GM12801 (cell line): ENCODE data around the gene CSRNP3.

ENCODE experiments used
- CTCF ChIP-seq: IDR thresholded peaks from one replicate; pipeline ENCODE4 v1.5.1; 2011; ENCODE audit warnings: control low read depth; ENCODE audit not compliant: insufficient read length; ENCODE audit errors: extremely low read depth

Gene CSRNP3

GRCh38 chr2:165450156-165450555 lies 19.3 kb upstream of the CSRNP3 start:
- no peak for TF ChIP-seq CTCF

- no peak for TF ChIP-seq CTCF
Observed at GRCh38 chr2:165452327-165452726, 17.2 kb upstream of the CSRNP3 start.

DNA sequence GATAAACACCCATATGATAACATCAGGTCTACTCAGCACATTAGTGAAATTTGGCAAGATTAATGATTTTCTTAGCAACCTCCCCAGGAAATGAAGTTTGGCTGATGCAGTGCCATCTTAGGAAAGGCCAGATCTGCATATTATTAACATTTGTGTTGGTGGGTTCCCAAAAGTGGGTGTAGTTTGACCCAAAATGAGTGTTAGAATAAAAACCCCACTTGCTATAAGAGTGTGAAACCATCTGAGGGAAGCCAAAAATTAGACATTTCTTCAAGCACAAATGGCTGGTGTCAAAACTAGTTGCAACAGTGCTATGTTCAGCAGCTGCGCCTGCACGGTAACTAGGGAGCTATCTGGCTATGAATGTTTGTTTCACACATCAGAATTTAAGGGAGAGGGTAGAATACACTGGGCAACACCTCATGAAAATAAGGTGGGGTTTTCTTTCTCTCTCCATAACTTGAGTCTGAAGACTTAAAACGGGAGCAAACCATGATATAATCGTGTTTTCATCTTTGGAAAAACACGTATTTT lies 15.9 kb upstream of the CSRNP3 start:
- TF ChIP-seq CTCF = no peak

DNA sequence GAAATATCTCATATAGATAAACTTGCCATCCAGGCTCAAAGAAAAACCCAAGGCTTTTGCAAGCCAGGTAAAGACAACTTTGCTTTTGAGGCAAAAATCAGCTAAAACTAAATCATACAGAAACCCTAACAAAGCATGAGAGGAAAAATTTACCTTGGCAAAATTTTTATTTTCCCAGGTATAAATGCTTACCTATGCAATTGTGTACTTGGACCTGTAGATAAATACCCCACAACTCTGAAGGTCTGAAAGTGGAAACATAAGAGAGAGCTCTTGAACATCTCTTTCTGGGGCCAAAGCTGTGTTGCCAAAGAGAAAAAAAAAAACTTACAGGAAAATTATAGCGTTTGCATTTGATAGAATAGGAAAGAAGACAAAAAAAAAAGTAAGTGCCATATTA lies 14.6 kb upstream of the CSRNP3 start:
- TF ChIP-seq CTCF = no peak

- TF ChIP-seq CTCF = no peak
Observed at GRCh38 chr2:165456027-165456426, 13.5 kb upstream of the CSRNP3 start.

DNA sequence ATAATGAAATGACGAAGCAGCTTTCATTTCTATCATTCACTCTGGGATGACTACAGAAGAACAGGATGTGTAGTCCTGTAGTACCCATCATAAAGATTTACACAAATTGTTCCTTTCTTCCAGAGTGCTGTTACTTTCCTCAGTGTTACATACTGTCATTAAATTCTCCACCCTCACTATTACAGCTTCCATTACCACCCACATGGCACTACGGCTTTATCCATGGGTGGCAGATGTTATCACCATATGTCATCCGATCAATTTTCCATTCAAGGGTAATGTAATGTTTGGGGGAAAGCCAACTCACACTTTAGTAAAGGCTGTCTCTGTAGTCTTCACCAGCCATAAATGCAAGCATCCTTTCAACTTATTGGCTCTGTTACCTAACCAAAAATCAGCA lies 7.1 kb upstream of the CSRNP3 start:
- no peak for TF ChIP-seq CTCF

DNA sequence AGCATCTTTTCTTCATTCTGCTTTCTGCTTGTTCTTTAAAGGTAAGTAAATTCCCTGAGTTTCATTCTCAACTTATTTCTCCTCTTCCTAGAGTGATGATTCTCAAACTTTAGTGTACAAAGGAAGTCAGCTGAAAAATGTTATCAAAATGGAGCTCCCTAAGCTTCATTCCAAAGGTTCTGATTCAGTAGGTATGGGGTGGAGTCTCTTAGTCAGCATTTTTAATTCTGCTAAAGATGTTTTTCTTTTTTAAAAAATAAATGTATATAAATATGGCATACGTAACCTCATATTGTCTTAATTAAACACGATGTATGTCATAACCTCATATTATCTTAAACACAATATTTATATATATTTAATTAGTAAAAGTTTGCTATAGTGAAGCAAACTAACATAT lies 3.1 kb upstream of the CSRNP3 start:
- TF ChIP-seq CTCF = no peak

DNA sequence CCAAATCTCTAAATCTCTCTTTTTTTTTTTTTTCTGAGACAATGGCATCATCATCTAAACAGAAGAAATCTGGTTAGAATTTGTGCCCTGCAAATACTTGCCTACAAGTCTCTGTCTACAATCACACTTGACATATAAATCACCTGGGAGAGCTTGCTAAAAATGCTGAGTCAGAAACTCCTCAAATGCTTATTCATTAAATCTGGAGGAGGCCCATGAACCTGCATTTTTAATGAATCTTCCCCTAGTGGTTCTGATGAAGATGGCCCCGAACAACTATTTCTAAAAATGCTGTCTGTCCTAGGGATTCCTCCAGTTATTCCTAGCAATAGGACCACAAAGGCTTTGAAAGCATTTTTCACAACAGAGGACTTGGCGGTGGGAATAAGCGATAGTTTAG lies 1.6 kb upstream of the CSRNP3 start:
- TF ChIP-seq CTCF = no peak
